Ectodermal cell (in vitro differentiated cells): ENCODE results near the gene LIMS1.

Experiments
- H3K27ac ChIP-seq: 2 replicates; pipeline ENCODE4 v1.7.0; 2013; ENCODE audit warnings: mild to moderate bottlenecking, low read depth, low read length; ENCODE audit not compliant: insufficient read depth, poor library complexity, severe bottlenecking
- H3K27me3 ChIP-seq: 2 replicates; pipeline ENCODE4 v1.7.0; 2013; ENCODE audit warnings: mild to moderate bottlenecking, low read length; ENCODE audit not compliant: insufficient read depth, control insufficient read depth, poor library complexity, severe bottlenecking
- H3K36me3 ChIP-seq: one replicate; pipeline ENCODE4 v1.7.0; 2013; ENCODE audit warnings: low read length; ENCODE audit not compliant: control insufficient read depth, insufficient read depth
- H3K4me1 ChIP-seq: one replicate; pipeline ENCODE4 v1.7.0; 2013; ENCODE audit warnings: low read length; ENCODE audit not compliant: control insufficient read depth, insufficient read depth
- H3K4me3 ChIP-seq: 2 replicates; pipeline ENCODE4 v1.7.0; 2013; ENCODE audit warnings: low read depth, low read length, control low read depth; ENCODE audit not compliant: insufficient read depth
- H3K9me3 ChIP-seq: 2 replicates; pipeline ENCODE4 v1.7.0; 2013; ENCODE audit warnings: mild to moderate bottlenecking, low read length, moderate library complexity; ENCODE audit not compliant: control insufficient read depth
- WGBS, 2 experiments: methylation state at CpG; one replicate each; pipeline ENCODE4 v1.1.7; 2013; ENCODE audit warnings: missing lambda C conversion rate in 2 of 2; 5-methylcytosine and 5-hydroxymethylcytosine counted together

Gene LIMS1

DNA sequence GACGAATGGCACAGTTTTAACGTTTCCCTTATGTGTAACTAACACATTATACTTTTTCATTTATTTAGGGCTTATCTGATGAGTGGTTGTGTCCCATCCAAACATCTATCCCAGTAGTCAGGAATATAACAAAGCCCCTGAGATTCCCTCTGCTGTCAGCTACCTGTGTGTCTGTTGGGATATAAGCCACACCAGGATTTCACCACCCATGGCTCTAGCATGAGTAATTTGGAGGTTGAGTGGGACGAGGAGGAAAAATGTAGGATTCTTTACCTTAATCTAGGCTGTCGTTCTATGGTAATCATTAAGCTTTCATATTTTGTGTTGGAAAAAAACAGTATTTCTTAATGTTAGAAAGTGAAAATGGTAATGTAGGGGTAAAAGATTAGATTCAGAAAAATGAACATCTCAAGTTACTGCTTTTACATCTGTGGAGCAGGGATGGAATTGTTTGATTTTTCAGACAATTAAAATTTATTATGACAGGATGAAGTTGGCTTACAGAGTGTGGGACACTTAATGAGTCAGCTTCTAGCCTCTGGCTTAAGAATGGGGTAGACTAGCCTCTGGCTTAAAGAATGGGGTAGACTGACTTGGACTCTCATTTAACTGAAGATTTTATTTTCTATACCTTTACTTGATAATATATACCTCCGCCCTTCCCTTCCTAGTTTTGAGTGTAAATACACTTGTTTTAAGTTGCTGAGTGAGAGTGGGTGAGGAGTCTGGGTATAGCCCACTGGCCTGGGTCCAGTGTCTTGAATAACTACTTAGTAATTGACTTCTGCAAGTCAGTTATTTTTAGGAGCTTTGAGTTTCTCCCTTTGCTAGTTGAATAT lies 96.5 kb downstream of the LIMS1 start:
- 97% methylated on average over 2 to 4 of the region's 5 CpGs for WGBS, 2 experiments

DNA sequence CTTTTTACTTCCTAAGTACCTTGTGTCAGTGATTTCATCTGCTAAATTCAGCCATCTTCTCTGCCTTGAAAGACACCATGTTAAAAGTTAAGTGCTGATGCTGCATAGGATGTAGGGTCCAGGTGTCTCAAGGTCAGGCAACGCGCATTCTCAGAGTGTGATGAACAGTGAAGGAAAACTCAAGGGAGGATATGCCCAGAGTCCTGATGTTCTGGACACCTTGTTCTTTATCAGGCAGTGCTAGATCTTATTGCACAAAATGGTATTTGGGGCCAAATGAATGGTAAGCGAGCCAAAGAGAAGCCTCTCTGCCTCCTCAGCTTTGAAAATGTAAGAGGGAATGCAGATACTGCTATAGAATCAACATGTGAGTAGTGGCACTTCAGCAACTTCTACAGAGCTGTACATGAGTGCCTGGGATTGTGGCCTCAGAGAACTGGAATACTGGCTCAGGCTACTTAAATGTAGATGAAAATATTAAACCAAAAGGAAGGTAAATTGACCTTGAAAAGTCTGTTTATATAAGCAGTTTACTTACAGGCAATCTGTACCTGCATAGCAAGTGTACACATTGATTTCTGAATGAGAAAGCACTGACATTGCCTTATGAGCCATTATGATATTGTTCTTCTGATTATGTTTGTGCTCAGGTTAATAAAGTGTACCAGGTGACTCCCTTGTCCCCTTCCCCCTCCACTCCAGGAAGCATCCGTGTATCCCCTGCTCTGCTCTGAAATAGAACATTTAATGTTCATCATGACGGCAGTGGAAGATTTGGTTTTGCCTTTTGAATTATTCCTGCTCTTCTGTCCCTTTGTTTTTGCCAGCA lies 98.3 kb downstream of the LIMS1 start:
- Histone ChIP-seq H3K4me1 (peaks cover 5% of the 10 kb centered on the region), H3K36me3 (no peaks in the 10 kb centered on the region), H3K4me3 (no peak overlapping the region), H3K9me3 (no peaks in the 10 kb centered on the region), H3K27me3 (no peaks in the 10 kb centered on the region), H3K27ac (no peak overlapping the region)
- 81 to 83% methylated on average over 5 of the region's 5 CpGs for WGBS, 2 experiments

More for the DNA sequence above, 96.5 kb downstream of the LIMS1 start:
- Histone ChIP-seq H3K9me3 (no peaks in the 10 kb centered on the region), H3K36me3 (no peaks in the 10 kb centered on the region), H3K4me1 (no peaks in the 10 kb centered on the region), H3K27me3 (no peaks in the 10 kb centered on the region), H3K4me3 (no peak overlapping the region), H3K27ac (no peak overlapping the region)

DNA sequence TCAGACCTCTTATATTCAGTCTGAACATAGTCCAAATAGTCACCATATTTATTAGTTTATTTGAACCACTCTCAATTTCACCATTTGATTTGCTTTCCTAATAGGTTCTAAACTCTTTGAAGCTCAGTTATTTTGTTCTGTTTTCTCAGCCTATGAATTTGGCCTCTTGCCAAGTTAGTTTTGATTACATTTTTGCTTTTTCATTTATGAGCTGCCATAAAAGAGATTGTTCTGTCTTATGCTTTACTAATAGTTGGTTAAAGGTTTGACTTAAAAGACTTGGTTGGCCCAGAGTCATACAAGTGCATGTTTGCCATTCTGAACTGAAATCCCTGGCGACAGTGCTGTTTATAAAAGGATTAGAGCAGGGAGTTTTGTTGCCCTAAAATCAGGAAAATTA lies 99.1 kb downstream of the LIMS1 start:
- no peak overlapping the region for H3K4me3 ChIP-seq
- no peak overlapping the region for H3K27ac ChIP-seq
- H3K36me3 ChIP-seq = no peaks in the 10 kb centered on the region
- no peaks in the 10 kb centered on the region for H3K9me3 ChIP-seq
- peaks cover 5% of the 10 kb centered on the region for H3K4me1 ChIP-seq
- WGBS, 2 experiments = 78 to 88% methylated on average over 1 of the region's 1 CpG
- H3K27me3 ChIP-seq = no peaks in the 10 kb centered on the region

- no peak overlapping the region for H3K27ac ChIP-seq
- H3K9me3 ChIP-seq = no peaks in the 10 kb centered on the region
- H3K27me3 ChIP-seq = no peaks in the 10 kb centered on the region
- H3K4me1 ChIP-seq = peaks cover 5% of the 10 kb centered on the region
- no peaks in the 10 kb centered on the region for H3K36me3 ChIP-seq
- no peak overlapping the region for H3K4me3 ChIP-seq
Measured at GRCh38 chr2:108634011-108634410, 99.7 kb downstream of the LIMS1 start.

DNA sequence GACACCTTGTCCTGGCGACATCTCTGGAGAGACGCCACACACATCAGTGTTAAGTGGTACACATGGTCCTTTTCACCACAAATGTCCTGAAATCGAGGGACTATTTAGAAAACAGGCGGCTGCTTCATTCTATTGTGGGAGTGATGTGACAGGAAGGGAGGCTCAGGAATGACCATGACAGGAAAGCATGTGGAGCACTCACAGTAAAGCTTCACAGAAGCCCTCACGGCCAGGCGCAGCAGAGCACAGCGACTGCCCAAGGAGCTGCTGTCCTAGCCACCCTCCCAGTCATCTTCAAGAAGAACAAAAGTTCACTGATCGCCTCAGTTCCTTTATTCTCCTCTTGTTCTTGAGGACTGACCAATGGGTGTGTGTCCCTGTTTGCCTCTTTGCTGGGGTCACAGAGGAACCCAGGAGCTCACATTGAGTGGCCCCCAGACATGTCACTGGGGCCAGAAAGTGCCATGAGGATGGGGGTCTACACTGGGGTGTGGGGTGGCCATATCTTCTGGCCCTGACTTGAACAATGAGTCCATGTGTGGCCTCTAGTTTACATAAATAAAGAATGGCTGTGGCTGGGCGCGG lies 100.4 kb downstream of the LIMS1 start:
- H3K36me3 ChIP-seq = no peaks in the 10 kb centered on the region
- no peak overlapping the region for H3K27ac ChIP-seq
- H3K4me1 ChIP-seq = peaks cover 5% of the 10 kb centered on the region
- H3K9me3 ChIP-seq = no peaks in the 10 kb centered on the region
- no peak overlapping the region for H3K4me3 ChIP-seq
- no peaks in the 10 kb centered on the region for H3K27me3 ChIP-seq
- 87 to 89% methylated on average over 10 of the region's 10 CpGs for WGBS, 2 experiments

DNA sequence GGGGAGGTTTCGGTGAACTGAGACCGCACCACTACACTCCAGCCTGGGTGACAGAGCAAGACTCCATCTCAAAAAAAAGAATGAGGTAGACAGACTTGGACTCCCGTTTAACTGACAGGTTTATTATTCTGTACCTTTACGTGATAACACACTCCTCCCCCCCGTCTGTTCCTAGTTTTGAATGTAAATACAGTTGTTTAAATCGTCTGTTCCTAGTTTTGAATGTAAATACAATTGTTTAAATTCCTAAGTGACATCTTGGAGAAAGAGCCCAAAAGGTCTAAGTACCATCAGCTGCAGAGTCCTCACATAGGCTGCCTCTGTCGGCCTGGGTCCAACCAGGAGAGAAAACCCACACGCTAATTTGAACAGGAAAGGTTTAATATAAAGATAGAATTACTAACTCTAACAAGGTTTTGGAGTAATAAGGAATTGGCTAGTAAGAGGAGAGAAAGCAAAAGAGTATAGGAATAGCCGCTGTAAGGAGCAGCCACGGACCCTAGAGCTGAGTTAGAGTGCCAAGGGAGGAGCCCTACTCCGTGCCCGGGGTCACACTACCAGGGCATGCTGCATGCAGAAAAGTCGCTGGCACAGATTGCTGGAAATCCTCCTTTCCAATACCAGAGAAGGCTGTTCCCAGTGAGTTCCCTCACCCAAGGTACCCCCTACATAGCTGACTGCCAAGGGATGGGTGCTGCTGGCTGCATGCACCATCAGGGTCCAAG lies 101.5 kb downstream of the LIMS1 start:
- Histone ChIP-seq H3K4me1 (peaks cover 5% of the 10 kb centered on the region), H3K4me3 (no peak overlapping the region), H3K9me3 (no peaks in the 10 kb centered on the region), H3K36me3 (no peaks in the 10 kb centered on the region), H3K27me3 (no peaks in the 10 kb centered on the region), H3K27ac (no peak overlapping the region)
- WGBS, 2 experiments = 84% methylated on average over 10 to 13 of the region's 13 CpGs

- no peaks in the 10 kb centered on the region for H3K27me3 ChIP-seq
- H3K36me3 ChIP-seq = no peaks in the 10 kb centered on the region
- H3K9me3 ChIP-seq = no peaks in the 10 kb centered on the region
- peaks cover 5% of the 10 kb centered on the region for H3K4me1 ChIP-seq
- 75 to 90% methylated on average over 4 of the region's 4 CpGs for WGBS, 2 experiments
- no peak overlapping the region for H3K27ac ChIP-seq
- no peak overlapping the region for H3K4me3 ChIP-seq
Measured at GRCh38 chr2:108637304-108637669, 103.0 kb downstream of the LIMS1 start.

GRCh38 chr2:108640731-108641130 lies 106.5 kb downstream of the LIMS1 start:
- no peaks in the 10 kb centered on the region for H3K36me3 ChIP-seq
- H3K4me3 ChIP-seq = no peak overlapping the region
- WGBS, 2 experiments = 89 to 90% methylated on average over 4 of the region's 4 CpGs
- no peak overlapping the region for H3K27ac ChIP-seq
- H3K9me3 ChIP-seq = no peaks in the 10 kb centered on the region
- H3K27me3 ChIP-seq = no peaks in the 10 kb centered on the region
- peaks cover 5% of the 10 kb centered on the region for H3K4me1 ChIP-seq

- Histone ChIP-seq H3K36me3 (no peaks in the 10 kb centered on the region), H3K27me3 (no peaks in the 10 kb centered on the region), H3K9me3 (no peaks in the 10 kb centered on the region), H3K4me3 (no peak overlapping the region), H3K27ac (no peak overlapping the region), H3K4me1 (no peaks in the 10 kb centered on the region)
- 94 to 97% methylated on average over 2 of the region's 2 CpGs for WGBS, 2 experiments
Measured at GRCh38 chr2:108641756-108642155, 107.5 kb downstream of the LIMS1 start.
